ENCODE results near the gene CYP4F11. TPM values are rescaled to one million over a fixed set of nuclear protein-coding genes. Genes with fewer than 3 reads are reported as not detected.

Gene CYP4F11
- total and polyA plus RNA-seq, 2 of the 13 experiments (the other 11 are each of a cell fraction or from before 2014, with no cell fraction given), result 7.8 to 8.4 TPM

- TF ChIP-seq DRAP1 (CRISPR knock-in tag; IDR thresholded peaks at IDR 0.05) (0 out of 2 replicates have a peak, but pooled peaks have one; percentile 47), ZNF772 (CRISPR knock-in tag; IDR thresholded peaks at IDR 0.05) (no peak; the same call in 1 of the 2 replicates), POLR2AphosphoS5 (IDR thresholded peaks at IDR 0.05; ENCODE audit: low read depth, low read length) (peak; percentile 37; the same call in 1 of the 2 replicates), TRIM22 (IDR thresholded peaks at IDR 0.05) (no peak), TOPORS (CRISPR knock-in tag; IDR thresholded peaks at IDR 0.05) (no peak), PRDM4 (CRISPR knock-in tag; IDR thresholded peaks at IDR 0.05; ENCODE audit: borderline replicate concordance) (no peak), SMAD3 (CRISPR knock-in tag; IDR thresholded peaks at IDR 0.05) (no peak), DDIT3 (CRISPR knock-in tag; IDR thresholded peaks at IDR 0.05) (no peak), PAWR (CRISPR knock-in tag; IDR thresholded peaks at IDR 0.05; ENCODE audit: borderline replicate concordance) (no peak), ARID4A (CRISPR knock-in tag; IDR thresholded peaks at IDR 0.05; ENCODE audit: borderline replicate concordance) (peak; percentile 59; the same call in 1 of the 2 replicates), ZNF414 (CRISPR knock-in tag; IDR thresholded peaks at IDR 0.05) (no peak), BORCS8-MEF2B (CRISPR knock-in tag; IDR thresholded peaks at IDR 0.05) (no peak), GLMP (CRISPR knock-in tag; IDR thresholded peaks at IDR 0.05; ENCODE audit: borderline replicate concordance) (no peak), KMT2B (CRISPR knock-in tag; IDR thresholded peaks at IDR 0.05) (peak; percentile 14; the same call in 1 of the 2 replicates), ZNF501 (CRISPR knock-in tag; IDR thresholded peaks at IDR 0.05) (peak; percentile 62), ELF4 (CRISPR knock-in tag; IDR thresholded peaks at IDR 0.05; ENCODE audit: borderline replicate concordance) (no peak), NFATC3 (CRISPR knock-in tag; IDR thresholded peaks at IDR 0.05) (no peak), SP4 (CRISPR knock-in tag; IDR thresholded peaks at IDR 0.05) (no peak)
These were observed at the start of gene CYP4F11 (continued) for GRCh38 chr19:15934332-15935078.

All from HepG2 (cell line).